NB4 (cell line): ENCODE results near the gene RASGRP2.

Experiments
- POLR2A ChIP-seq: IDR thresholded peaks from 2 replicates; pipeline ENCODE4 v1.6.1; 2011; ENCODE audit warnings: mild to moderate bottlenecking; ENCODE audit not compliant: insufficient read length; ENCODE audit errors: extremely low read depth
- TF ChIP-seq, protein P1 (sequence below): IDR thresholded peaks from one replicate; pipeline ENCODE4 v1.5.1; 2012; ENCODE audit warnings: low read depth, low read length

DNA sequence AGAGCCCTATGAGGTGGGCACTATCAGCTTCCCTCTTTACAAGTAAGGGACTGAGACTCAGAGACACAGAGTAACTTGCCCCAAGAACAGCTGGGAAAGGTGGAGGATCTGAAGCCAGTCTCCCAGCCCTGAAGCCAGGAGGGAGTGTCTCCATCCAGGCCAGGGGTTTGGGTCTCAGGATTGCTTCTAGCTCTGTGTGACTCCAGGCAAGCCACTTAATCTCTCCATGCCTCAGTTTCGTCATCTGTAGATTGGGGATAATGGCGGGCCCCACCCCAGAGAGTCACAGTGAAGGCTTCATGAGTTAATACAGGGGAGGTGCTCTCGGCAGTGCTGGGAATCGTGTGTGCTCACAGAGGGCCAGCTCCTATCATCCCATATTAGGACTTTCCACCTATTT is 48.5 kb upstream of the RASGRP2 start:
- TF ChIP-seq, protein P1, sequence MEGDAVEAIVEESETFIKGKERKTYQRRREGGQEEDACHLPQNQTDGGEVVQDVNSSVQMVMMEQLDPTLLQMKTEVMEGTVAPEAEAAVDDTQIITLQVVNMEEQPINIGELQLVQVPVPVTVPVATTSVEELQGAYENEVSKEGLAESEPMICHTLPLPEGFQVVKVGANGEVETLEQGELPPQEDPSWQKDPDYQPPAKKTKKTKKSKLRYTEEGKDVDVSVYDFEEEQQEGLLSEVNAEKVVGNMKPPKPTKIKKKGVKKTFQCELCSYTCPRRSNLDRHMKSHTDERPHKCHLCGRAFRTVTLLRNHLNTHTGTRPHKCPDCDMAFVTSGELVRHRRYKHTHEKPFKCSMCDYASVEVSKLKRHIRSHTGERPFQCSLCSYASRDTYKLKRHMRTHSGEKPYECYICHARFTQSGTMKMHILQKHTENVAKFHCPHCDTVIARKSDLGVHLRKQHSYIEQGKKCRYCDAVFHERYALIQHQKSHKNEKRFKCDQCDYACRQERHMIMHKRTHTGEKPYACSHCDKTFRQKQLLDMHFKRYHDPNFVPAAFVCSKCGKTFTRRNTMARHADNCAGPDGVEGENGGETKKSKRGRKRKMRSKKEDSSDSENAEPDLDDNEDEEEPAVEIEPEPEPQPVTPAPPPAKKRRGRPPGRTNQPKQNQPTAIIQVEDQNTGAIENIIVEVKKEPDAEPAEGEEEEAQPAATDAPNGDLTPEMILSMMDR = no peak
- no peak for TF ChIP-seq POLR2A
